GM13977 (cell line): ENCODE results near the gene SLC39A2.

ENCODE experiments used
- DNase-seq: peaks from one replicate; pipeline ENCODE4 v3.0.0; 2012; ENCODE audit warnings: low spot score
- CTCF ChIP-seq: IDR thresholded peaks from 2 replicates; pipeline ENCODE4 v1.5.1; 2012; ENCODE audit warnings: mild to moderate bottlenecking, control low read depth; ENCODE audit not compliant: insufficient read depth; ENCODE audit errors: extremely low read depth, missing control alignments
- in situ Hi-C: fragments of 300-500 bp; cut with MboI; formaldehyde crosslinking; loops from one replicate; pipeline ENCODE4 v1.12.0; 2022; ENCODE audit warnings: low sequenced_read_pairs, low pct_unique_long_range_greater_than_20kb, mixed read lengths, inconsistent platforms; ENCODE audit not compliant: unreplicated experiment

The SLC39A2 gene

GRCh38 chr14:21032326-21033132 lies 33.4 kb downstream of the SLC39A2 start:
- in situ Hi-C loops, result no loop called here
- DNase-seq, result no peak
- TF ChIP-seq CTCF, result no peak

- DNase-seq, result no peak
- in situ Hi-C loops, result no loop called here
- TF ChIP-seq CTCF, result no peak
Measured at GRCh38 chr14:21033133-21033698, 34.1 kb downstream of the SLC39A2 start.

GRCh38 chr14:21034707-21035106 lies 35.6 kb downstream of the SLC39A2 start, which contains the start of gene RNASE13:
RNASE13 (minus strand) TSS chr14:21034807; CDS start chr14:21034288, 519 bp downstream.
- no peak for DNase-seq
- in situ Hi-C loops, result no loop called here
- TF ChIP-seq CTCF, result no peak

- in situ Hi-C loops, result no loop called here
- TF ChIP-seq CTCF, result no peak
- no peak for DNase-seq
Measured at GRCh38 chr14:21036751-21037150, 37.7 kb downstream of the SLC39A2 start.

GRCh38 chr14:21037156-21037555 lies 38.1 kb downstream of the SLC39A2 start:
- in situ Hi-C loops, result no loop called here
- TF ChIP-seq CTCF, result no peak
- DNase-seq, result no peak

GRCh38 chr14:21038441-21039422 lies 39.6 kb downstream of the SLC39A2 start:
- DNase-seq, result no peak
- TF ChIP-seq CTCF, result no peak
- in situ Hi-C loops, result no loop called here
